Spinal cord (tissue), 10 donors: ENCODE data around the gene CIAO3. TPM values are rescaled to one million over a fixed set of nuclear protein-coding genes. Genes with fewer than 3 reads are reported as not detected.

ENCODE experiments used
- DNase-seq, 6 donors: peaks; one replicate each; pipeline versions ENCODE4 v3.0.0 to v3.0.0-alpha.2; 2013 to 2015; ENCODE audit warnings: low spot score in 6 of 6, low read depth in 4 of 6
- H3K27ac ChIP-seq: one replicate; pipeline ENCODE4 v1.5.1; 2013; ENCODE audit warnings: low read depth, low read length, control low read depth
- H3K27me3 ChIP-seq: one replicate; pipeline ENCODE4 v1.6.1; 2013; ENCODE audit warnings: low read length; ENCODE audit not compliant: control insufficient read depth, insufficient read depth
- H3K36me3 ChIP-seq: one replicate; pipeline ENCODE4 v1.6.1; 2013; ENCODE audit warnings: low read length; ENCODE audit not compliant: control insufficient read depth, insufficient read depth
- H3K4me1 ChIP-seq: one replicate; pipeline ENCODE4 v1.6.1; 2013; ENCODE audit warnings: low read length; ENCODE audit not compliant: control insufficient read depth, insufficient read depth
- H3K4me3 ChIP-seq: one replicate; pipeline ENCODE4 v1.5.1; 2013; ENCODE audit warnings: low read depth, low read length, control low read depth
- H3K9me3 ChIP-seq: one replicate; pipeline ENCODE4 v1.6.1; 2013; ENCODE audit warnings: low read length; ENCODE audit not compliant: control insufficient read depth, insufficient read depth
- WGBS: methylation state at CpG from one replicate; pipeline ENCODE4 v1.1.5; 2013; ENCODE audit warnings: missing lambda C conversion rate; ENCODE audit not compliant: insufficient coverage; 5-methylcytosine and 5-hydroxymethylcytosine counted together
- polyA plus RNA-seq, 2 donors: library from polyadenylated mRNA; unstranded; fragments of 120-200 nt; gene quantifications; one replicate each; pipeline ENCODE4 v1.2.1, GENCODE V29; 2013; ENCODE audit not compliant: insufficient read length in 2 of 2
- total RNA-seq, 2 donors: library from RNA; depleted of rRNA in 1 of 2; stranded (reverse); fragments of 120-200 nt in 1 of 2; fragments of >200 nt in 1 of 2; gene quantifications; one replicate each; pipeline versions ENCODE4 v1.2.3 to v1.2.4, GENCODE V29; 2013 to 2014
- donor health status: healthy.

CIAO3 gene
- total and polyA plus RNA-seq, 4 donors, result 29.9 to 47.9 (median 38.3) TPM

GRCh38 chr16:767743-768235 is 27.0 kb upstream of the CIAO3 start:
- no peak for DNase-seq
- 61% methylated on average over 6 of the region's 38 CpGs for WGBS
- H3K27ac ChIP-seq, result no peak overlapping the region
- H3K4me3 ChIP-seq, result no peak overlapping the region
- no peaks in the 10 kb centered on the region for H3K36me3 ChIP-seq
- H3K9me3 ChIP-seq, result no peaks in the 10 kb centered on the region
- H3K27me3 ChIP-seq, result no peaks in the 10 kb centered on the region
- no peaks in the 10 kb centered on the region for H3K4me1 ChIP-seq

- H3K9me3 ChIP-seq, result no peaks in the 10 kb centered on the region
- no peaks in the 10 kb centered on the region for H3K27me3 ChIP-seq
- no peak overlapping the region for H3K27ac ChIP-seq
- H3K4me1 ChIP-seq, result no peaks in the 10 kb centered on the region
- DNase-seq, result no peak
- H3K36me3 ChIP-seq, result no peaks in the 10 kb centered on the region
- 81% methylated on average over 24 of the region's 48 CpGs for WGBS
- no peak overlapping the region for H3K4me3 ChIP-seq
Measured at GRCh38 chr16:766820-767640, 26.2 kb upstream of the CIAO3 start.

DNA sequence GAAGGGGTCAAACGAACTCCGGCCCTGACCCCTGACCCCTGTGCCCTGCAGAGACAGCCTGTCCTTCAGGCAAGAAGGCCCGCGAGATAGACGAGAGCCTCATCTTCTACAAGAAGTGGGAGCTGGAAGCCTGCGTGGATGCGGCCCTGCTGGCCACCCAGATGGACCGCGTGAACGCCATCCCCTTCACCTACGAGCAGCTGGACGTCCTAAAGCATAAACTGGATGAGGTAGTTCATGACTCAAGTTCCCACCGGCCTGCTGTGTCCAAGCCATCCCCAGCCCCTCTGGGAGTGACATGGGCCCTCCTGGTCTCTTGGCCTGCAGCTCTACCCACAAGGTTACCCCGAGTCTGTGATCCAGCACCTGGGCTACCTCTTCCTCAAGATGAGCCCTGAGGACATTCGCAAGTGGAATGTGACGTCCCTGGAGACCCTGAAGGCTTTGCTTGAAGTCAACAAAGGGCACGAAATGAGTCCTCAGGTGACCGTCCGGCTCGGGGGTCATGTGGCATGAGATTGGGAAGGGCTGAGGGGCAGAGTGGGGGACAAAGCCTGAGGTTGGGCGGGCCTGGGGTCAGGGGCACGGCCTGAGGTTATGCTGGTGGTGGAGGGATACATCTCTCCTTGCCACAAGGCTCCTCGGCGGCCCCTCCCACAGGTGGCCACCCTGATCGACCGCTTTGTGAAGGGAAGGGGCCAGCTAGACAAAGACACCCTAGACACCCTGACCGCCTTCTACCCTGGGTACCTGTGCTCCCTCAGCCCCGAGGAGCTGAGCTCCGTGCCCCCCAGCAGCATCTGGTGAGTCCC is 25.4 kb upstream of the CIAO3 start:
- Histone ChIP-seq H3K27ac (no peak overlapping the region), H3K4me3 (no peak overlapping the region), H3K36me3 (no peaks in the 10 kb centered on the region), H3K27me3 (no peaks in the 10 kb centered on the region), H3K4me1 (no peaks in the 10 kb centered on the region), H3K9me3 (no peaks in the 10 kb centered on the region)
- DNase-seq, result no peak
- WGBS, result 90% methylated on average over 28 of the region's 29 CpGs

DNA sequence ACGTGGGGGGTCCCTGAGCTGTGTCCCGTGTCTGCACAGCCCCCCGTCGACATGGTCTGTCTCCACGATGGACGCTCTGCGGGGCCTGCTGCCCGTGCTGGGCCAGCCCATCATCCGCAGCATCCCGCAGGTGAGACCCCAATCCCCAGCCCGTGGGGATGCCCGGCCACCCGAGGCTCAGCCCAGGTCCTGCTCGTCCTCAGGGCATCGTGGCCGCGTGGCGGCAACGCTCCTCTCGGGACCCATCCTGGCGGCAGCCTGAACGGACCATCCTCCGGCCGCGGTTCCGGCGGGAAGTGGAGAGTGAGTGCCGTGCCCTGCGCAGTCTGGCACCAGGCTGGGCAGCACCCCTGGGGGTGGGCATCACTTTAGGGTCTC is 24.7 kb upstream of the CIAO3 start:
- Histone ChIP-seq H3K36me3 (no peaks in the 10 kb centered on the region), H3K4me3 (no peak overlapping the region), H3K27ac (no peak overlapping the region), H3K9me3 (no peaks in the 10 kb centered on the region), H3K4me1 (no peaks in the 10 kb centered on the region), H3K27me3 (no peaks in the 10 kb centered on the region)
- DNase-seq, result no peak
- 94% methylated on average over 27 of the region's 29 CpGs for WGBS

DNA sequence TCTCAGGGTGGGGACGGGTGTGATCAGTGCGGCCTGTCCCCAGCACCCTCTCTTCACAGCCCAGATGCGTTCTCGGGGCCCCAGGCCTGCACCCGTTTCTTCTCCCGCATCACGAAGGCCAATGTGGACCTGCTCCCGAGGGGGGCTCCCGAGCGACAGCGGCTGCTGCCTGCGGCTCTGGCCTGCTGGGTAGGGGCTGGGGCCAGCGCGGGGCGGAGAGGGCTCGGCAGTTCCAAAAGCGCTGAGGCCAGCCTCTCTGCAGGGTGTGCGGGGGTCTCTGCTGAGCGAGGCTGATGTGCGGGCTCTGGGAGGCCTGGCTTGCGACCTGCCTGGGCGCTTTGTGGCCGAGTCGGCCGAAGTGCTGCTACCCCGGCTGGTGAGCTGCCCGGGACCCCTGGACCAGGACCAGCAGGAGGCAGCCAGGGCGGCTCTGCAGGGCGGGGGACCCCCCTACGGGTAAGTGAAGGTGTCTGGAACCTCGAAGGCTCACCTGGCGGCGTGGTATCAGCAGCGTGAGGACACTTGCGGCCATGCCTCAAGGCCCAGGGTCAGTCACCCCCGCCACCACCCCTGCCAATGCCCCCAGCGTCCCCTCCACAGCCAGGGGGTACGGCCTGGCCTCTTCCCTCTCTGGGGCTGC is 24.2 kb upstream of the CIAO3 start:
- DNase-seq, result no peak
- Histone ChIP-seq H3K9me3 (no peaks in the 10 kb centered on the region), H3K4me1 (no peaks in the 10 kb centered on the region), H3K4me3 (no peak overlapping the region), H3K27me3 (no peaks in the 10 kb centered on the region), H3K36me3 (no peaks in the 10 kb centered on the region), H3K27ac (no peak overlapping the region)
- WGBS, result 88% methylated on average over 38 of the region's 38 CpGs

DNA sequence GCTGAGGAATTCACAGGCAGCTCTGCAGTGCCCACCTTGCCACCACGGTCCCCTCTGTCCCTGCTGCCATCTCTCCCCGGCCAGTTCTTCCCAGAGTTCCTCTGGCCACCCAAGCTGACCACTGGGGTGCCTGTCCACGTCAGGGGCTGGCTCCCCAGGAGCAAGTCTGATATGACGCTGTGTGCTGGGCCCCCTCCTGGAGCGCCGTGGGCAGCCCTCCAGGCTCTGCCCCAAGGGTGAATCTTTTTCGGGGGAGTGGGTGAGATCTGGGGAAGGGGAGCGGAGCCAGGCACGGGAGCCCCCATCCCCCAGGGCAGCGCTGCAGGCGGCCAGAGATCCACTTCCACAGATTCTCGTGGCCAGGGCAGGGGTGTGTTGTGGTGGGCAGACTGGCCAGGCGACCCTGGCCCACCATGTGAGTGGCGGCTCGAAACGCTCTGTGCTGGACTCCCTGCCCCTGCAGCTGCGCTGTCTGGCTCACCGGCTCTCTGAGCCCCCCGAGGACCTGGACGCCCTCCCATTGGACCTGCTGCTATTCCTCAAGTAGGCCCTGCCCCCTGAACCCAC is 23.5 kb upstream of the CIAO3 start:
- Histone ChIP-seq H3K4me3 (no peak overlapping the region), H3K9me3 (no peaks in the 10 kb centered on the region), H3K27me3 (no peaks in the 10 kb centered on the region), H3K4me1 (no peaks in the 10 kb centered on the region), H3K27ac (no peak overlapping the region), H3K36me3 (no peaks in the 10 kb centered on the region)
- DNase-seq, result no peak
- WGBS, result 74% methylated on average over 20 of the region's 20 CpGs

- WGBS, result 82% methylated on average over 19 of the region's 21 CpGs
- no peaks in the 10 kb centered on the region for H3K9me3 ChIP-seq
Measured at GRCh38 chr16:763369-764183, 22.8 kb upstream of the CIAO3 start.

GRCh38 chr16:762595-763268 is 21.9 kb upstream of the CIAO3 start:
- Histone ChIP-seq H3K36me3 (no peaks in the 10 kb centered on the region), H3K27ac (no peak overlapping the region), H3K4me3 (no peak overlapping the region), H3K9me3 (no peaks in the 10 kb centered on the region), H3K27me3 (no peaks in the 10 kb centered on the region), H3K4me1 (no peaks in the 10 kb centered on the region)
- no peak for DNase-seq
- WGBS, result 75% methylated on average over 15 of the region's 17 CpGs

More at GRCh38 chr16:763369-764183, 22.8 kb upstream of the CIAO3 start:
- no peak for DNase-seq
- Histone ChIP-seq H3K4me1 (no peaks in the 10 kb centered on the region), H3K27ac (no peak overlapping the region), H3K36me3 (no peaks in the 10 kb centered on the region), H3K4me3 (no peak overlapping the region), H3K27me3 (no peaks in the 10 kb centered on the region)
